PC-3 (cell line): ENCODE results near the gene SLC26A11. TPM values are rescaled to one million over a fixed set of nuclear protein-coding genes. Genes with fewer than 3 reads are reported as not detected.
A peak's percentile ranks its signal among the peaks of the same experiment; 100 is the strongest.

Source experiments
- ATAC-seq: fragments of 200-7000 bp; cut with Tn5 transposase; 2 replicates; pipeline ENCODE4 v1.9.1; 2020; ENCODE audit warnings: mild to moderate bottlenecking, moderate library complexity
- BruUV-seq: library from RNA; stranded (reverse); fragments of 400-500 nt; replicated peaks from 2 replicates; lab custom pipeline; 2021; lab: Mats Ljungman, UMichigan
- CTCF ChIA-PET: fragments of 300-600 bp; sonication (Branson Sonifier 250); formaldehyde crosslinking; loops from one replicate; lab custom pipeline; 2022; ENCODE audit warnings: antibody characterized with exemption; lab: Charles Lee
- POLR2A ChIA-PET: fragments of 300-600 bp; sonication (Branson Sonifier 250); formaldehyde crosslinking; loops from one replicate; lab custom pipeline; 2022; ENCODE audit warnings: antibody characterized with exemption; ENCODE audit not compliant: unreplicated experiment; lab: Charles Lee
- DNase-seq: peaks from one replicate; pipeline ENCODE4 v3.0.0-alpha.2; 2015
- H2AFZ ChIP-seq: fragments of 300-600 bp; sonication (generic); 2 replicates; pipeline ENCODE4 v1.6.0; 2016; ENCODE audit warnings: antibody characterized with exemption, low read length
- H3F3A ChIP-seq: fragments of 300-600 bp; sonication (generic); one replicate; pipeline ENCODE4 v1.6.0; 2017; ENCODE audit warnings: antibody characterized with exemption, low read length, control low read depth, mild to moderate bottlenecking; ENCODE audit not compliant: unreplicated experiment
- H3K27ac ChIP-seq: fragments of 300-600 bp; sonication (generic); 2 replicates; pipeline ENCODE4 v1.5.1; 2016; ENCODE audit warnings: mild to moderate bottlenecking, low read length
- H3K27me3 ChIP-seq: fragments of 300-600 bp; sonication (generic); 2 replicates; pipeline ENCODE4 v1.6.1; 2016; ENCODE audit warnings: low read length, mixed read lengths
- H3K36me3 ChIP-seq: fragments of 300-600 bp; sonication (generic); 2 replicates; pipeline ENCODE4 v1.6.1; 2016; ENCODE audit warnings: low read depth, mixed run types, low read length, mixed read lengths
- H3K4me1 ChIP-seq: fragments of 300-600 bp; sonication (generic); 2 replicates; pipeline ENCODE4 v1.5.1; 2016; ENCODE audit warnings: low read length; ENCODE audit not compliant: insufficient read depth
- H3K4me2 ChIP-seq: fragments of 300-600 bp; sonication (generic); 2 replicates; pipeline ENCODE4 v1.6.0; 2016; ENCODE audit warnings: low read length
- H3K4me3 ChIP-seq: fragments of 300-600 bp; sonication (generic); 2 replicates; pipeline ENCODE4 v1.5.1; 2016; ENCODE audit warnings: mild to moderate bottlenecking, low read length, mixed read lengths
- H3K79me2 ChIP-seq: fragments of 300-600 bp; sonication (generic); 2 replicates; pipeline ENCODE4 v1.6.1; 2017; ENCODE audit warnings: low read length, mixed read lengths
- H3K9ac ChIP-seq: fragments of 300-600 bp; sonication (generic); 2 replicates; pipeline ENCODE4 v1.6.0; 2016; ENCODE audit warnings: mild to moderate bottlenecking, low read length
- H3K9me2 ChIP-seq: fragments of 300-600 bp; sonication (generic); replicated peaks from 2 replicates; pipeline ENCODE4 v1.6.1; 2016; ENCODE audit warnings: mixed run types, low read length, mixed read lengths
- H3K9me3 ChIP-seq: fragments of 300-600 bp; sonication (generic); 2 replicates; pipeline ENCODE4 v1.6.1; 2016; ENCODE audit warnings: low read length, mixed read lengths
- H4K20me1 ChIP-seq: fragments of 300-600 bp; sonication (generic); 2 replicates; pipeline ENCODE4 v1.6.1; 2016; ENCODE audit warnings: low read length, mixed read lengths
- EZH2 ChIP-seq: fragments of 300-600 bp; sonication (generic); IDR thresholded peaks from one replicate; pipeline ENCODE4 v1.6.1; 2017; ENCODE audit warnings: antibody characterized with exemption, mild to moderate bottlenecking, low read length; ENCODE audit not compliant: unreplicated experiment
- EZH2phosphoT487 ChIP-seq: fragments of 300-600 bp; sonication (generic); IDR thresholded peaks from 2 replicates; pipeline ENCODE4 v1.6.1; 2018; ENCODE audit warnings: mild to moderate bottlenecking, antibody characterized with exemption, low read length, borderline replicate concordance
- intact Hi-C: fragments of 100-400 bp; cut with micrococcal nuclease; formaldehyde crosslinking; loops from 2 replicates; pipeline ENCODE4 v1.9.0; 2023
- total RNA-seq: library from RNA; depleted of rRNA; stranded (reverse); fragments of >200 nt; gene quantifications from 2 replicates; pipeline ENCODE4 v1.2.3, GENCODE V29; 2014
- TF ChIP-seq, protein P1 (sequence below): fragments of 300-600 bp; sonication (generic); conservative IDR thresholded peaks from 2 replicates; pipeline ENCODE4 v1.5.1; 2017; ENCODE audit warnings: antibody characterized with exemption, low read depth, mild to moderate bottlenecking, low read length

Gene SLC26A11
- total RNA-seq, 1 experiment from 2014 or later: 18.4 TPM

- POLR2A ChIA-PET: no interaction called here
Measured at GRCh38 chr17:80204626-80205468, 15.4 kb upstream of the SLC26A11 start.

DNA sequence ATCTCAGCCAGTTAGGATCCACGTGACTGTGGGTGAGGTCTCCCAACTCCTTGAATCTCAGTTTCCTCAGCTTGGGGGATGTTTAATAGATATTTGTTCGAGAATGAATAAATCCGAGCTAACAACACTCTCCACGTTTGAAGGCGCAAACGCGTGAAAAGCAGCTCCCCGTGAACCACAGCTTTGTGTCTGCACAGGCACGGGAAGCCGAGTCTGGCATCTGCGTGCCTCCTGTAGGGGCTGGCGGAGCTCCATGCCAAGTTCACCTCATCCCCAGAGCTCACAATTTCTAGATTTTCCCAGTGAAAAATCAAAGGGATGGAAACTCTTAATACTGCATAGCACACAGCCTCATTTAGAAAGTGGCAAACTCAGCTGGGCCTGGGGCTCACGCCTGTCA is 14.4 kb upstream of the SLC26A11 start:
- no peak overlapping the region for H3K4me3 ChIP-seq
- no peak overlapping the region for H3K4me2 ChIP-seq
- H3K79me2 ChIP-seq: no peaks in the 10 kb centered on the region
- H3K27ac ChIP-seq: no peak overlapping the region
- CTCF ChIA-PET: no interaction called here
- H3K9ac ChIP-seq: no peak overlapping the region
- POLR2A ChIA-PET: interaction anchor here (0.5 kb wide), 1 partner anchor 32 kb away, joined by 10 read pairs; no protein-coding TSS in a partner anchor
- no TSS peak for BruUV-seq
- intact Hi-C loops: no loop called here
- H3F3A ChIP-seq: no peaks in the 10 kb centered on the region
- no peak for DNase-seq
- no peaks in the 10 kb centered on the region for H3K9me3 ChIP-seq
- H2AFZ ChIP-seq: no peak overlapping the region
- ATAC-seq: no peak
- no peaks in the 10 kb centered on the region; the same call in 1 of the 2 replicates for H3K4me1 ChIP-seq
- 0 out of 2 replicates have a peak, but pooled peaks cover 3% of the 10 kb centered on the region for H3K36me3 ChIP-seq
- H3K27me3 ChIP-seq: no peaks in the 10 kb centered on the region
- H4K20me1 ChIP-seq: no peaks in the 10 kb centered on the region
- no peaks in the 10 kb centered on the region for H3K9me2 ChIP-seq
- TF ChIP-seq, protein P1, sequence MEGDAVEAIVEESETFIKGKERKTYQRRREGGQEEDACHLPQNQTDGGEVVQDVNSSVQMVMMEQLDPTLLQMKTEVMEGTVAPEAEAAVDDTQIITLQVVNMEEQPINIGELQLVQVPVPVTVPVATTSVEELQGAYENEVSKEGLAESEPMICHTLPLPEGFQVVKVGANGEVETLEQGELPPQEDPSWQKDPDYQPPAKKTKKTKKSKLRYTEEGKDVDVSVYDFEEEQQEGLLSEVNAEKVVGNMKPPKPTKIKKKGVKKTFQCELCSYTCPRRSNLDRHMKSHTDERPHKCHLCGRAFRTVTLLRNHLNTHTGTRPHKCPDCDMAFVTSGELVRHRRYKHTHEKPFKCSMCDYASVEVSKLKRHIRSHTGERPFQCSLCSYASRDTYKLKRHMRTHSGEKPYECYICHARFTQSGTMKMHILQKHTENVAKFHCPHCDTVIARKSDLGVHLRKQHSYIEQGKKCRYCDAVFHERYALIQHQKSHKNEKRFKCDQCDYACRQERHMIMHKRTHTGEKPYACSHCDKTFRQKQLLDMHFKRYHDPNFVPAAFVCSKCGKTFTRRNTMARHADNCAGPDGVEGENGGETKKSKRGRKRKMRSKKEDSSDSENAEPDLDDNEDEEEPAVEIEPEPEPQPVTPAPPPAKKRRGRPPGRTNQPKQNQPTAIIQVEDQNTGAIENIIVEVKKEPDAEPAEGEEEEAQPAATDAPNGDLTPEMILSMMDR: no peak
- no peak for TF ChIP-seq EZH2phosphoT487
- no peak for TF ChIP-seq EZH2

More at GRCh38 chr17:80204626-80205468, 15.4 kb upstream of the SLC26A11 start:
- no peak overlapping the region for H3K9ac ChIP-seq
- H3K4me3 ChIP-seq: no peak overlapping the region
- intact Hi-C loops: no loop called here
- no peak for TF ChIP-seq EZH2phosphoT487
- TF ChIP-seq, protein P1: no peak
- TF ChIP-seq EZH2: no peak
- CTCF ChIA-PET: no interaction called here
- DNase-seq: no peak
- no peaks in the 10 kb centered on the region for H3K27me3 ChIP-seq
- no peaks in the 10 kb centered on the region; the same call in 1 of the 2 replicates for H3K4me1 ChIP-seq
- ATAC-seq: peak; percentile 12; the same call in 1 of the 2 replicates
- BruUV-seq: no TSS peak
- no peaks in the 10 kb centered on the region for H3K9me3 ChIP-seq
- H3K27ac ChIP-seq: no peak overlapping the region
- H3K4me2 ChIP-seq: no peak overlapping the region
- no peaks in the 10 kb centered on the region for H3K36me3 ChIP-seq
- no peaks in the 10 kb centered on the region for H3F3A ChIP-seq
- no peaks in the 10 kb centered on the region for H3K9me2 ChIP-seq
- no peaks in the 10 kb centered on the region for H3K79me2 ChIP-seq
- H4K20me1 ChIP-seq: no peaks in the 10 kb centered on the region
- no peak overlapping the region for H2AFZ ChIP-seq

GRCh38 chr17:80208050-80208449 is 12.2 kb upstream of the SLC26A11 start:
- H3K9me3 ChIP-seq: no peaks in the 10 kb centered on the region
- no peaks in the 10 kb centered on the region for H3K79me2 ChIP-seq
- CTCF ChIA-PET: no interaction called here
- DNase-seq: no peak
- H2AFZ ChIP-seq: no peak overlapping the region
- H3K4me2 ChIP-seq: no peak overlapping the region
- H3K9ac ChIP-seq: no peak overlapping the region
- no peak overlapping the region for H3K4me3 ChIP-seq
- no peaks in the 10 kb centered on the region for H3F3A ChIP-seq
- BruUV-seq: no TSS peak
- TF ChIP-seq EZH2 (no peak), EZH2phosphoT487 (no peak)
- TF ChIP-seq, protein P1: no peak
- no peaks in the 10 kb centered on the region for H3K9me2 ChIP-seq
- no peak for ATAC-seq
- no peak overlapping the region for H3K27ac ChIP-seq
- H3K4me1 ChIP-seq: no peaks in the 10 kb centered on the region; the same call in 1 of the 2 replicates
- intact Hi-C loops: no loop called here
- H3K36me3 ChIP-seq: 0 out of 2 replicates have a peak, but pooled peaks cover 11% of the 10 kb centered on the region
- POLR2A ChIA-PET: no interaction called here
- no peaks in the 10 kb centered on the region for H3K27me3 ChIP-seq
- no peaks in the 10 kb centered on the region for H4K20me1 ChIP-seq
